HG03045 (cell line): ENCODE data around the gene TOP3B.

Experiments used
- ATAC-seq: cut with Tn5 transposase; IDR thresholded peaks from one replicate; pipeline ENCODE4 v1.9.1; 2021; ENCODE audit warnings: mild to moderate bottlenecking, moderate library complexity; ENCODE audit not compliant: unreplicated experiment

Gene TOP3B

DNA sequence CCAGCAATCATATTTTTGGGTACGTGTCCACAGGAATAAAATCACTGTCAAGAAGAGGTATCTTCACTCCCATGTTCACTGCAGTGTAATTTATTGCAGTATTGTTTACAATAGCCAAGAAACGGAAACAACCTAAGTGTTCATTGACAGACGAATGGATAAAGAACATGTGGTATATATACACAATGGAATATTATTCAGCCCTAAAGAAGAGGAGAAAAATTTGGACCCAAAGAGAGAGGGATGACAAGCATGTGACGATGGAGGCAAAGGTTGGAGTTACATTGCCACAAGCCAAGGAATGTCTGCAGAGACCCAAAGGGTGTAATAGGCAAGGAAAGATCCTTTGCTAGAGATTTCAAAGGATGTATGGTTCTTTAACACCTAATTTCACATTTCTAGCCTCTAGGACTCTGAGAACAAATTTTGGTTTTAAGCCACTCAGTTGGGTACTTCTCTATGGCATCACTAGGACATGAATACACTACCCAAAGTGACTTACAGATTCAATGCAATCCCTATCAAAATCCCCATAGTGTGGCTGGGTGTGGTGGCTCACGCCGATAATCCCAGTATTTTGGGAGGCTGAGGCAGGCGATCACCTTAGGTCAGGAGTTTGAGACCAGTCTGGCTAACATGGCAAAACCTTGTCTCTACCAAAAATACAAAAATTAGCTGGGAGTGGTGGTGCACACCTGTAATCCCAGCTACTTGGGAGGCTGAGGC lies 31.1 kb upstream of the TOP3B start:
- ATAC-seq, result no peak

DNA sequence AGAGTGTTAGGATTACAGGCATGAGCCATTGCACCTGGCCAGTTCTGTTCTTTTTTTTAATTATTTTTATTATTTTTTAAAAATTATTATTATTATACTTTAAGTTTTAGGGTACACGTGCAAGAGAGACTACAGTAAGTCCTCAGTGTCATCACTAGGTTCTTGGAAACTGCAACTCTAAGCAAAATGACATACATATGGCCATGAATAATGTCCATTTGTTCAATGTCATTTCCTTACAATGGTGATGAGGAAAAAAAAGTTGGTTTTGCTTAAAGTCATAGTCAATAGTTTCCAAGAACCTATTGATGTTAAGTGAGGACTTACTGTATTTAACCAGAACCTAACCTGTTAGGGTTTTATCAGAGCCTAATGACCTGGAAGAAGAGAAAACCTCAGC lies 29.4 kb upstream of the TOP3B start:
- ATAC-seq, result no peak

DNA sequence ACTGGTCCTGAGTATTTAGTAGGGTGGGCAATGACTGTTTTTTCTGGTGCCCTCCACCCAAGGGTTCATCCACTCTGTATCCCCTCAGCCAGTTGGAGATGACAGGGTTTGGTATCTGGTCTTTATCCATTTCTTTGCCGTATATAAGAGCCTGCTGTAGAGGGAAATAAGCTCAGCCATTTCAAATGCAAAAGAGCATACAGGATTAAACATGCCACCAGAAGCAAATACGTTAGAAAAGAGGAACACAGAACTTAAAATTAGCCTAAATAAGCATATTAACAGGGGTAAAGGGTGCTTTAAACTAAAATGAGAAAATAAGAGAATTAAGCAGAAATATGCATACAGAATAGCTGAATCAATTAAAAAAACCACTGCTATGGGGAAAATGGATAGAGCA lies 27.8 kb upstream of the TOP3B start:
- ATAC-seq, result no peak

DNA sequence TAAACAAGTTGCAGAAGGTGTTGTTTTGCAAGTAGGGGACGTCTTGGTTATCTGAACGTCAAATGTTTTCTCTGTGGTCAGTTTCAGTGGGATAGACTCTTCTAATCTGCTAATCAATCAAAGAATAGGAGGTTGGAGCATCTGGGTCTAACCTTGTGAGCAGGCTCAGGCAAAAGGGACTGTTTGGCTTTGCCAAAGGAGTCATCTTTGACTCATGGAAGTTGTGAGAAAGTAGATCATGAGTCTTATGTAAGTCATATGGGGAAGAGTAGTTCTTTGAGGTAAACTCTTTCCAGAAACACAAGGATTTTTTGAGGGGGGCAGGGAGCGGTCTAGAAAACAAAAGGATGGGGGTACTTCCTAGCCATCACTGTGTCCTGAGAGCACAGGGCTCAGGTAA lies 27.1 kb upstream of the TOP3B start:
- no peak for ATAC-seq

DNA sequence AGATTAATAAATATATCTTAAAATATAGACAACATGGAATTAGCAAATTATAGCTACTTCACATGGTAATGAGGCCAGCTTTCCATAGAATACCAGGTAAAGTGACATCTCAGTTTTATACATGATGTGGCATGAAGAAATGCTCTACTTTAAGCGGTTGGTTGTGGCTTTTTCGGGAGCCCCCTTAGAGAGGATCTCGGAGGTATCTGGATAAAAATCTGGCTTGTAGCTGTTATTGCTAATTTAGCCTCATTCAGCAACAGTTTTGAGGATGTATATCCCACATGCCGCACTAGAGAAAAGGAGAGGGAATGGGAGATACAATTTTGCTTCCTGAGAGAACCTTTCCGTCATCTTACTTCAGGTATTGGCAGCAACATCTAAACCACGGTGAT lies 24.0 kb upstream of the TOP3B start:
- no peak for ATAC-seq

DNA sequence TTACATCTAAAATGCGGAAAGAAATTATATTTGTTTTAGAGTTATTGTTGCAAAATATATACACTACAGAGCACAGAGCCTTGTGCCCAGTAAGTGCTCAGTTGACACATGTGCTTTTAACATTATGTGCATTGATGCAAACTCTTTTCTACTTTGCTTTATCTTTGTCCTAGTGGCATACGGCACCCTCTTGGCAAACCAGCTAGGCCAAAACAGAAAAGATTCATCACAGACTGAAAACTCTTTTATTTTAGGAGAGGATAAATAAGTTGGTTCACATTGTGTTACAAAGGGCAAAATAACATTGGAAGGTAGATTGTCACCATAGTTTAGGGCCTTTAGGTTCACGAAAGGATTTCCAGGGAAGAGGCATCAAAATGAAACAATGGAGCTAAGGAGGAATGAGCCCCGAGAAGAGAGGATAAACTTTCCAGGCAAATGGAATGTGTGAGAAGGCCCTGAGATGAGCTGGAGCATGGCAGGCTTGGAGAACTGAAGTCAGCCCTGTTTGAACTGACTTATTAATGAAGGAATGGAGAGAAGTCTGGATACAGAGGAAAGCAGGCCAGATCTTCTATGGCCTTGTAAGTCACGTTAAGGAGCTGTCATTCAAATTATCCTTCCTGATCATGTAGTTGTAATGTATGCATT lies 23.5 kb upstream of the TOP3B start:
- no peak for ATAC-seq

DNA sequence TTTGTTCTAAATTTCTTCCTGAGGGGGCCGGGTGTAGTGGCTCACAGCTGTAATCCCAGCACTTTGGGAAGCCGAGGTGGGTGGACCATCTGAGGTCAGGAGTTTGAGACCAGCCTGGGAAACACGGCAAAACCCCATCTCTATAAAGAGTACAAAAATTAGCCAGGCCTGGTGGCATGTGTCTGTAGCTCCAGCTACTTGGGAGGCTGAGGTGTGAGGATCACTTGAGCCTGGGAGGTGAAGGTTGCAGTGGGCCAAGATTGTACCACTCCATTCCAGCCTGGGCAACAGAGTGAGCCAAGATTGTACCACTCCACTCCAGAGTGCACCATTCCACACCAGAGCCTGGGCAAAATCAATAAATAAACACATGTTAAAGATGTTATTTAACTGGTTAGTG lies 20.6 kb upstream of the TOP3B start:
- ATAC-seq, result no peak

DNA sequence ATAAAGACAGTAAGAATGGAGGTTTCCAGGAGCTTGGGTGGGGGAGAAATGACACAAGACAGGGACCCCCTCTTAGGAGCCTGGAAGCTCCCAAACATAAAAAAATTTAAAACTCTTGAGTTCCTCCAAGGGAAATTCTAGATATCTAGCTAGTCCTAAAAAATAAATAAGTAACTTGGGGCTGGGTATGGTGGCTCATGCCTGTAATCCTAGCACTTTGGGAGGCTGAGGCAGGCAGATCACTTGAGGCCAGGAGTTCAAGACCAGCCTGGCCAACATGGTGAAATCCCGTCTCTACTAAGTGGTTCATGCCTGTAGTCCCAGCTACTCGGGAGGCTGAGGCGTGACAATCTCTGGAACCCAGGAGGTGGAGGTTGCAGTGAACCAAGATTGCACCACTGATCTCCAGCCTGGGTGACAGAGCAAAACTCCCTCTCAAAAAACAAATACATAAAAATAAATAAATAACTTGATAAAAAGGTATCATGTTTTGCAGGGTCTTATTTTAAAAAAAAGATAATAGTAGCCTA lies 20.0 kb upstream of the TOP3B start:
- ATAC-seq, result no peak

DNA sequence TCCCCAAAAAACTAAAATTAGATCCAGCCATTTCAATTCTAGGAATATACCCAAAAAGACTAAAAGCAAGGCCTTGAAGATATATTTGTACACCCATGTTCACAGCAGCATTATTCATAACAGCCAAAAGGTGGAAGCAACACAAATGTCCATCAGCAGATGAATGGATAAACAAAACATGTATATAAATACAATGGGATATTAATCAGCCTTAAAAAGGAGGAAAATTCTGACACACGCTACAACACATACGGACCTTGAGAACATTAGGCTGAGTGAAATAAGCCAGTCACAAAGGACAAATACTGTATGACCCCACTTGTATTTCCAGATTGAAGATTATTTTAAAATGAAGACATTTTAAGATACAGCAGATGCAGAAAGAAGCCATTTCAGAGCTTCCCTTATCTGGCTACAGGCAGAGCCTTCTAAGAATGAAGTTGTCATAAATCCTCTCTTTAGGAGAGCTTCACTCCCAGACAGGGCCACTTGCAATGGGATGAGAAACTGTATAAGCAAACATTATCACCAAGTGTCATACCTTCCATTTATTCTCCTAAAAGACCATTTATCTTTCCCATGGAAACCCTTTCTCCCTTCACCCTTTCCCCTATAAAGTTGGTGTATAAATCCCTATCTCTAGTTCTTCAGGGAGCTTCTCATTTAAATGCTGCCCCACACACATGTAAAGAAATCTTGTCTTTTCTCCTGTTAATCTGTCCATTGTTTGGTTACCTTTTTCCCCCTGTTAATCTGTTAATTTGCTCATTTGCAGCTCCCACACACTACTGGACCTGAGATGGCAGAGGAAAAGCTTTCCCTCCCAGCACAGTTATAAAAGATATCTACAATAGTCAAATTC lies 19.3 kb upstream of the TOP3B start:
- ATAC-seq, result no peak

DNA sequence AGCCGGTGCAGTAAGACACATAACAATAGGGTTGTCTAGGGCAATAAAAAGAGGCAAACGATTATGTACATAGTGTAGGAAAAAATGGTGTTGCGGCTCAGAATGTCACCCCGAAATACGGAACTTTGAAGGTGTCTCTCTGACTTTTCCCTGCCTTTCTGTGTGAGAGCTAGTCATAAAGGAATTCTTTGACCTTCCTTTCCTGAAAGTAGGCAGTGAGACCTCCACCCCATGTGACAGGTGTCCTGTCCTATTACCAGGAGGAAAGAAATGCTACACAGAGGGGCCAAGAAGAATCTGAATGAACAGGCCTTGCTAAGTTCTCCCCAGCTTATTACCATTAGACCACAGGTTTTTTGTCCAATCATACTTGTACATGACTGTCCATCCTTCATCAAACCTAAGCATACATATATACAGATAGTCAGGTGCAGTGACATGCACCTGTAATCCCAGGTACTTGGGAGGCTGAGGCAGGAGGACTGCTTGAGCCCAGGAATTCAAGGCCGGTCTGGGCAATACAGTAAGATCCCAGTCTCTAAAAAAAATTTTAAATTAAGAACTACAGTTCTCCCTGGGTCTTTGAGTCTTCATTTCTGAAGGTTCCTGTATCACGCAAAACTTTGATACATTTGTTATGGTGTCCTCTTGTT lies 16.1 kb upstream of the TOP3B start:
- ATAC-seq, result no peak

DNA sequence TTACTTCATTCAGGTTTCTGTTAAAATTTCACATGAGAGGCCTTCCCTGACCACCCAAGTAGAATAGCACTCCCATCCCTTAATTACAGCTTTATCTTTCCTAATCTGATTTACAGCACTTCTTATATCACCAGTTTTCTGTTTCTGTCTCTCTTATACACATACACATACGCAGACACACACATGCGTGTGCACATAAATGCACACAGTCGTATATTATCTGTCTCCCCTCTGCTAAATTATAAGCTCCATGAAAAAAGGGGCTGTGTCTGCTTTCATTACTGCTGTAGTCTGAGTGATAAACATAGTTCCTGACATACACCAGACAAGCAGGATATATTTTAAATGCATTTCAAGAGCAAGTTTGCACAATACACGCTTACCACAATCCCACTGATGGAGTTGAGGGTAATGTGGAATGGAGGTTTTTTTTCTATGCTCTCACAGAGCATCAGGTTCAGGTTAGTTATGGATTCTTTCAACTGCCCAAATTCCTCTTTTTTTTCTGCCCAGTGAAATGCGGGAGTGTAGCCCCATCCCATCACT lies 13.7 kb upstream of the TOP3B start:
- no peak for ATAC-seq

DNA sequence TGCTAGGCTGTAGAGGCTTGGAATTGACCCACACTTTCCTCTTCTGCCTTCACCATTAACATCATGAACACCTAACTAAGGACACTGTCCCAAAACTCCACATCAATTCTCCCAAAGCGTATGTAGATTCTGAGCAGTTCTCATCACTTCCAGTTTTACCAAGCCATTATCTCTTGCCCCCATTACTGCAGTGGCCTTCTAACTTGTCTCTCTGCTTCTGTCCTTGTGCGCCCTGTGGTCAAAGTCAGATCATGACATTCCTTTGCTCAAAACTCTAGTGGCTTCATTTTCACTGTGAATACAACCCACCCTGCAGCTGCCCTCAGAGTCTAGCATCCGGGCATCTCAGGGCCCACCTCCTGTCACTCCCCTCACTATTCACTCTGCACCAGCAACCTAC lies 13.1 kb upstream of the TOP3B start:
- ATAC-seq, result no peak

DNA sequence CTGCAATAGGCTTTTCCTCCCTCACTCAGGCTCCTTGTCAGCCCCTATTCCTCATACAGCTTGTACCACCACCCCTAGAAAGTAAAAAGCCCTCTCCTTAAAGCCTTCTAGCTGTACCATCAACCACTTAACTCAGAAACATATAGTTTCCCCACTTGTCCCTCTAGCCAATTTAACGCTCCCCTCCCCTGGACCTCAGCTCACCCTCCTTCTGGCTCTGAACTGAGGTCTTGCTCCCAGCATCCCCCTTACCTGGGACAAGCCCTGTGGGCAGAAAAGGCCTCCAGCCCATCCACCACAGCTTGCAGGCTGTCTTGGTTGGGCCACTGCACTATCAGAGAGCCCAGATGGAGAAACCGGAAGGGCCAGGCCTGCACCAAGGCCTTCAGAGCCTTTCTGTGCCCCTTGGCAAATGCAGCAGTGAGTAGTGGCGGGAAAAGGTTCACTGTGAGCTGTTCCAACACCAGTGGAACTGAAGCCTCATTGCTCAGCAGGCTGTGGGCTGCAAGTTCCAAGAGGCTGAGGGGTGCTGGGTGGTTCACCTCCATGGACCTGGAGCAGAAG lies 12.4 kb upstream of the TOP3B start:
- no peak for ATAC-seq

DNA sequence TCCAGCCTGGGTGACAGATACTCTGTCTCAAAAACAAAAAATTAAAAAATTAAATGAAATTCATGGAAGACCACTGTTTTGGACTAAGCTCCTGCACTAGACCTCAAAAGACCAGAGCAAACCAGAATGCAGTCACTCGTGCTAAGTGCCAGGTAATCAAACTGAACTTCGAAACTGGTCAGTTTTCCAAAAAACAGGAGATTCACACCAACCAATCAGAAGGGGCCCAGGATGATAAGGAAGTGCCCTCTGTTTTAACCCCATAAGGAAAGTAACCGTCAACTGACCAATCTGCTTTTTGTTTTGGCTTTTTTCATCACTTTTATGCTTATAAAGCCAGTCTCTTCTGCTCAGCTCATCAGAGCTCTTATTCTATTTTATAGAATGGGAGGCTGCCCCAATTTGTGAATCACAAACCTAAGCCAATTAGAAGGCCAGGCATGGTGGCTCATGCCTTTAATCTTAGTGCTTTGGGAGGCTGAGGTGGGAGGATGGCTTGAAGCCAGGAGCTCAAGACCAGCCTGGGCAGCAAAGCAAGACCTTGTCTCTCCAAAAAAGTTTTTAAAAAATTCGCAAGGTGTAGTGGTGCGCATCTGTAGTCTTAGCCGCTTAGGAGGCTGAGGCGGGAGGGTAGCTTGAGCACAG lies 10.1 kb upstream of the TOP3B start:
- no peak for ATAC-seq

DNA sequence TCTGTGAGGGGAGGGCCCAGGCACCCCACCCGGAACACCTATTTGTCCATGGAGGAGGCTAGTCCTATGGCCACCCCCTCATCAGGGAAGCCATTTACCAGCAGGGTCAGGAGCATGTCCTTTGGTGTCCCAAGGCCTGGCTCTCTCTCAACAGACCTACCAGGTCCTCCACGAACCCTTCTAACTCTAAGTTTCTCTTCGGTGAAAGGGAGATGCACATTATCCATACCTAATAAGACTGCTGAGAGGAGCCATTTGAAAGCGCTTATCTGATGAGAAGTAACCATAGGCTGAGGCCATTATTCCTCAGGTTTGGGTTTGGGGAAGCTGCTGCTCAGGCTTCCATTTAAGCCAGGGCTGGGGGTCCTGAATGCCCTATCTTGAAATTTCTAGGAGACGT lies 9.2 kb upstream of the TOP3B start:
- ATAC-seq, result no peak

DNA sequence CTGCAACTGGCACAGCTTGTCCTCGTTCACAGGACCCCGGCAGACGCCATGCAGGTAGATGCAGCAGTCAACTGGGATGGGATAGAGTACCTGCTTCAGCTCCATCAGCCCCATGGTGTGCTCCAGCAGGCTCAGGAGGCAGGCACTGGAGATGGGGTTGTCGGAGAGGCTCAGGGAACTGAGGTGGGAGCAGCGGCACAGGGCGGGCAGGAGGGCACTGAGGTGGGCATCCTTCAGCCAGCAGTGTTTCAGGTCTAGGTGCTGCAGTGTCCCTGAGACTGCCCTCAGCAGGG lies 8.7 kb upstream of the TOP3B start:
- ATAC-seq, result no peak

DNA sequence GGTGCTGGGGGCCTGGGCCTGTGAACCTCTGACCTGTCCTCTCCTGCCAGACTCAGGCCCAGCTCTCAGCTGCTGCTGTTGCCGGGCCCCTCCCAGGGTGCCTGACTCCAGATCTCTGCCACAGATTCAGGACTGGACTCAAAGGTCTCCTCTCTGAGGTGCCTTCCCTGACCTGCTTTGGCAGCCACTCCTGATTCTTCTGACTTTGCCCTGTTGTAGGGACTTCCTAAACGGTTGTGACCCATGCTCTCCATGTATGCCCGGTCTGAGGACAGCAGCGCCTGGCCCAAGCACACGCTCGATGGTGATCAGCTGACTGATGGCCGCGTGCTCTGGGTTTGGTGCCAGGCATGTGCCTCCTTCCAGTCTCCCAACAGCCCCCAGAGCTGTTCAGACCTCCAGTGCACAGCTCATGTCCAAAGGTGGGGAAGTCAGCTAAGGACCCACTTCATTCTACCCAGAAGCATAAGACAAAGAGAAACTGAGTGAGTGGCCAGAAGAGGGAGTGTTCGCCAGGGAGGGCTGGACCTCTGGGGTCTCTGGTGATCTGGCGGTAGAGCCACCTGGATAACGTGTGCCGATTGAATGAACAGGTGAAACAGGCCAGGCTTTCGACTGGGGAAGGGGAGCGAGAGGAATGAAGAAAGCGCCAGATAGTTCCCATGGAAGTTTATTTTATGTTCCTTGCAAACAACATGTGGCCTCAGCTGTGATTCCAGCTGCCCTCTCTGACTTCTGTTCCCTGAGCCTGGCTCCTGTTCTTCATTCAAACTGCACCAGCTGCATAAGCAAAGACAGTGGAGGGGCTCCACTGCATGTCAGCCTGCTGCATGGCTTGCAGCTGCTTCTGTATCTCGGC lies 8.1 kb upstream of the TOP3B start:
- no peak for ATAC-seq

DNA sequence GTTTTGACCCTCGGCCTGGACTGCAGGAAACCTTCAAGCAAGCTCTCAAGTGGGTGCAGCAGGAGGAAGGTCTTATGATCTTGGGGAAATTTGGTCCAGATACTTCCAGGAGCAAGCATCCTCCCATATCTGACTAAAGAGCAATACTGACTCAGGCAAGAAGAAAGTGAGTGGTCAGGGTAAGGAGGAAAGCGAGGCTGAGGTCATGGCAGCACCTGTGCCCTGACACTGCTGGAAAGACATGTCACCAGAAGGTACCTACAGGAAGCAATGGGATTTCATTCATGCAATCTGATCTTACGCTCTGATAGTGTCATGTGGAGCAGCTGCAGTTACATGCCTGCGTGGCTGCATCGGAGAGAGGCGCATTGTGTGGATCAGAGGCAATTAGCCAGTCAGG lies 6.5 kb upstream of the TOP3B start:
- ATAC-seq, result no peak

DNA sequence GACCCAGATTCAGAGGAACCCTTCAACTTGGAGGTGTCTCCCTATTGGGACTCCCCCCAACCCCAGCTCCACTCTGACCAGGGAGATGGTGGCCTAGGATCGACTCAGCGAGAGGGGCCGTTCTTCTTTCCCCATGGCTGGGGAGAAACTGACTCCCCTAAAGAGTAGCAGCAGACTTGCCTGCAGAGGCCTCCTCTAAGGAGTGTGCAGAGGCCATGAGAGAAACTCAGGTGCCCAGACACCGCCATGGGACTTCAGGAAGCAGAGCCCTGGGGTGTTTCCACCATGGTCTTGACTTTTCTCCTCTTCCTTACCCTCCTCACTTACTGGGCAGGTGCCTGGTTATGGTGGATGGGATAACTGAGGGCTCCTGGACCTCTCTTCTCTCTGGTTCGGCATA lies 2.6 kb upstream of the TOP3B start:
- no peak for ATAC-seq
